Activated CD4-positive, alpha-beta T cell treated with anti-CD3 and anti-CD28 coated beads, Interleukin-2, amount 50 U/mL, for 48 hours (primary cell): ENCODE data around the gene OTOP3.
"Not testable (repeated sequence)": the region's sequence is repeated elsewhere in the genome, so short reads cannot be mapped to it uniquely, and the experiment has no call there.

Source experiments
- DNase-seq, 2 experiments: peaks; one replicate each; pipeline ENCODE4 v3.0.0-alpha.2; 2020

The OTOP3 gene

GRCh38 chr17:74963656-74964055 lies 28.0 kb downstream of the OTOP3 start:
- no peak for DNase-seq

- no peak for DNase-seq
These were observed 28.6 kb downstream of the OTOP3 start for GRCh38 chr17:74964246-74964761.

- no peak for DNase-seq
These were observed 29.4 kb downstream of the OTOP3 start for GRCh38 chr17:74964988-74965622.

GRCh38 chr17:74968361-74968780 lies 32.7 kb downstream of the OTOP3 start:
- no peak for DNase-seq

DNA sequence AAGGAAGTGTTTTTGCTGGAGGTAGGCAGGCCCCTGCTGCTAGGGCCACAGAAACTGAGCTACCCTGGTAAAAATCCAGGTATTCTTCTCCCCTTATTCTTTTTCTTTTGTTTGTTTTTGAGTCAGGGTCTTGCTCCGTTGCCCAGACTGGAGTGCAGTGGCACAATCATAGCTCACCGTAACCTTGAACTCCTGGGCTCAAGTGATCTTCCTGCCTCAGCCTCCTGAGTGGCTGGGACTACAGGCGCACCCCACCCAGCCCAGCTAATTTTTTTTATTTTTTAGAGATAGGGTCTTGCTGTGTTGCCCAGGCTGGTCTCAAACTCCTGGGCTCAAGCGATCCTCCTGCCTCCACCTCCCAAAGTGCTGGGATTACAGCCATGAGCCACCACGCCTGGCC lies 33.8 kb downstream of the OTOP3 start:
- DNase-seq = not testable (repeated sequence)

- DNase-seq = no peak
These were observed 34.7 kb downstream of the OTOP3 start for GRCh38 chr17:74970395-74970794.

GRCh38 chr17:74971069-74971841 lies 35.6 kb downstream of the OTOP3 start:
- no peak for DNase-seq

- no peak for DNase-seq
These were observed 36.1 kb downstream of the OTOP3 start for GRCh38 chr17:74971842-74972106.

GRCh38 chr17:74972107-74972972 lies 36.6 kb downstream of the OTOP3 start, which contains the start of gene HID1:
Gene HID1 (minus strand): TSS chr17:74972759. CDS start chr17:74972656, 103 bp downstream.
- peak; percentile 76 to 77 for DNase-seq

DNA sequence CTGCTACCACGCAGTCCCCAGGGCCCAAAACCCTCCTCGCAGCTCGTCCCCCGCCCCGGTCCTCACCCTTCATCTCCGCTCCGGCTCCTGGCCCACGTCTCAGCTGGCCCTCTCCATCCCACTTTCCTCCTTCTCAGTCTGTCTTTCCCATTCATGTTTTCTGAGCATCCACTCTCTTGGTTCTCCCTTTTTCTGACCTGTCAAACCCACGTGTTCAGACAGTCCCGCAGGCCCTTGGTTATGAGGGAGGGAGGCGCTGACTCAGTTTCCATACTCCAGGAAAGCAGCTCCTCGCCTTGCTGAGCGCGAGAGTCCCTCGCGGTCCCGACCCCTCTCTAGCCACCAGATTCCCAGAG lies 37.3 kb downstream of the OTOP3 start:
- DNase-seq = peak in 1 of 2 experiments; percentile 12

DNA sequence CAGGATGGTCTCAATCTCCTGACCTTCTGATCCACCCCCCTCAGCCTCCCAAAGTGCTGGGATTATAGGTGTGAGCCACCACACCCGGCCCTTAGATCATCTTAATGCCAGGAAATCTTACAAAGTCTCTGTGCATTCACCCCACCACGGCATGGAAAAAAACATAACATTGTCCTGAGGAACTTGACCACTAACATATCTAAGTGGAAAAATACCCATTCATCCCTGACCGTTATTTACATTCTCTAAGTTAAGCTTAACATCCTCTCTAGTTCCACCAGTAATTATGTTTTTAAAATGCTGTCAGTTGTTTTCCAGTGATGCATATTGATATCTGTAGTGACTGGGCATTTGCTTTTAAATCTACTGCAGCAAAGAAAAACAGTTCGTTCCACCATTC lies 40.2 kb downstream of the OTOP3 start:
- no peak for DNase-seq

DNA sequence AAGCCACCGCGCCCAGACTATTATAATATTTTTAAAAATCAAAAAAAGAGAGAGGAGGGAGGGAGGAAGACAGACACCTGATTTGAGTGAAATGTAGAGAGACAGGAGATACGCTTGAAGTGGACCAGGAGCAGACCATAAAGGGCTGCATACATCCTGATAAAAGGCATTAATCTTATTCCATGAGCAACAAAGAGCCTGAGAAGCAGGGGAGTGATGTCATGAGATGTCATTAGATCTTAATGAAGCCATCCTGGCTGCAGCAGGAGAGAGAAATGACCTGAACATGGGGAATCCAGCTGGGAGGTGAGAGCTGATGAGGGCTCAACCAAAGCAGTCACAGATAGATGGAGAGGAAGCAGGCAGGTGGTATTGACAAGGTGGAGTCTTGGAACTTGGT lies 42.1 kb downstream of the OTOP3 start:
- DNase-seq = no peak

DNA sequence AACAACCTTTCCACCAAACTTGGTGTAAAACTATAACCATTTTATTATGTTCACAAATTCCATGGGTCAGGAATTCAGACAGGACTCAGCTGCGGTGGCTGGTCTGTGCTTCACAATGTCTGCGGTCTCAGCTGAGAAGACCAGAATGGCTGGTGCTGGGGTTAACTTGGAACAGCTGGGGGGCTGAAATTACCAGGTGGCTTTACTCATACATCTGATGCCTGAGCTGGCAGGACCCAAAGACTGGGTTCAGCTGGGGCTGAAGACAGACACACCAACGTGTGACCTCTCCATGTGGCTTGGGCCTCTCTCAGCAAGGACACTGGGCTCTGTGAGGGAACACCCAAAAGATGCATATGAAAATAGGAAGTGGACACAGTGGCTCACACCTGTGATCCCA lies 42.5 kb downstream of the OTOP3 start:
- no peak for DNase-seq

GRCh38 chr17:74979408-74980146 lies 43.9 kb downstream of the OTOP3 start:
- DNase-seq = no peak

DNA sequence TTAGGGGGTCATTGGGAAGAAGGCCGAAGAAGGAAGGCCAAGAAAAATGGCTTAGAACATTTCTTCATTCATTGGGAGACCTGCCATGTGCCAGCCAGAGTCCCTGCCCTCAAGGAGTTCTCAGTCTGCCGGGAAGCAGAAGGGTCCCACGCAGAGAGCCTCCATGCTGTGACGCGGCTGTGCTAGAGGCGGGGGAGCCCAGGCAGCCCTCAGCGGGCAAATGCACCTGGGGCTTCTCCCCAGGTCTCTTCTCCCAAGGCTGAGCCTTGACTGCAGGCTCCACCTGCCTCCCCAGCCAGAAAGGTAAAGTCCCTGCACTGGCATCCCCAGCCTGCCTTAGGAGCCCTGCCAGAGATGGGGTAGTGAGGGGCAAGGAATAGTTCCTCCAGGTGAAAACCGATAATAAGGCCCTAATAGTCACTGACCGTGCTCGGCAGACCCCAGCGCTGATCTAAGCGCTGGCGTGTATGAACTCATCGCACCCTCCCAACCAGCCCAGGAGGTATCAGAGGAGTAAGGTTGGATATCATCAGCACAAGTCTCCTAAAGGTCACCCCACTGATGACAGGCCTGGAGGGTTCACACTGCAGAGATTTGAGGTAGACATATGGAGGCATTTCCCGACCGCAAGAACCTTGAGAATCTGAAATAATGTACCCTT lies 45.8 kb downstream of the OTOP3 start:
- DNase-seq = no peak

- peak; percentile 79 to 82 for DNase-seq
These were observed 46.4 kb downstream of the OTOP3 start for GRCh38 chr17:74981979-74982662.

DNA sequence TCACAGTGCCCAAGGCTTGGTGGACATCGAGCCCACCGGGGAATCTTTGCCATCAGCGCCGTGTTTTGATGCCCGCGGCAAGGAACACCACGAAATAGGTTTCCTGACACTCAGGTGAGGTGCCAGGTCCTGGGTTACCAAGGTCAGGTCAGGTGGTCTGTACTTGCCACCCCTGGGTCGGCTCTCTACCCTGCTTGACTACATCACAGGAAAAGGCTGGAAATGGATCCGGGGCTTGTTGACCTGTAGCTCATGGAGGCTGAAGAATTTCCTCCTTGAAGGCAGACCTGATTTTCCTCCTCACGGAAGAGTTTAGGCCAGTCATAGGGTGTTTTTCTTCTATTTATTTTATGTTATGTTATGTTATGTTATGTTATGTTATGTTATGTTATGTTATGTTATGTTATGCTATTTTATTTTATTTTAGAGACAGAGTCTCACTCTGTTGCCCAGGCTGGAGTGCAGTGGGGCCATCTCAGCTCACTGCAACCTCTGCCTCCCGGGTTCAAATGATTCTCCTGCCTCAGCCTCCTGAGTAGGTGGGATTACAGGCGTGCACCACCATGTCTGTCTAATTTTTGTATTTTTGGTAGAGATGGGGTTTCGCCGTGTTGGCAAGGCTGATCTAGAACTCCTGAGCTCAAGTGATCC lies 47.1 kb downstream of the OTOP3 start:
- not testable (repeated sequence) for DNase-seq

- DNase-seq = no peak
These were observed 50.5 kb downstream of the OTOP3 start for GRCh38 chr17:74986206-74986576.

GRCh38 chr17:74987418-74987908 lies 51.8 kb downstream of the OTOP3 start, which contains the start of gene CDR2L:
Gene CDR2L (plus strand): TSS chr17:74987632. CDS start chr17:74988044, 412 bp downstream.
- peak; percentile 95 to 96 for DNase-seq

DNA sequence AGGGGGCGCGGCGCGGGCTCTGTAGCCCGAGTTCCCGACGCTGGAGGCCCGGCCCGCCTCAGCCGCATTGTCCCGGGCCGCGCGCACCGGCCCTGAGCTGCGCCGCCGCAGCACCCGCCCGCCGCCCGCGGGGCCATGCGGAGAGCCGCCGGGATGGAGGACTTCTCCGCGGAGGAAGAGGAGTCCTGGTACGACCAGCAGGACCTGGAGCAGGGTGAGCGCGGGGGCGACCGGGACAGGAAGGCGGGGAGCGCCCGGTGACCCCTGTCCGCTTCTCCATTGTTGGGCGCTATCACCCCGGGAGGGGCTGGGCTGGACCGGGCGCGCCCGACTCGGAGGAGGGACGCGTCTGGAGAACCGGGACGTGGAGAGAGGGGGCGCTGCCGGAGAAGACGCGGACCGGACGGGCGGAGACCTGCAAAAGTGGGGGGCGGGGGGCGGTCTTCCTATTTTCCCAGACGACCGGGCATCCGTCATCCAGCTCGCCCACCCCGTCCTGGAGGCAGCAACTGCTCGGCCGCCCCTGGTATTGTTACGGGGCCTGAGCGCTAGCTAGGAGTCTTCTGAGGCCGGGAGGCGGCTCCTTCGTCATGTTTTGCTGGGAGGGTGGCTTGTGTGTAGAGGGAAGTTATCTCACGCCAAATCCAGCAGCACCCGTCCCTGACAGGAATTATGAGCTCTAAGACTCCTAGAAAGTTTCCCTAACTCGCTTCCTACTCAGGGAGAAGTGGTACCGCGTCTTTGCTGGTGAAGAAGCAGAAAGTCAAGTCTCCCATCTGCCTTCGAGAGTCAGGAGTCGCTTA lies 52.4 kb downstream of the OTOP3 start:
- DNase-seq = peak; percentile 24 to 40
